GM13977 (cell line): ENCODE measurements around the gene DTX1.

ENCODE experiments used
- DNase-seq: peaks from one replicate; pipeline ENCODE4 v3.0.0; 2012; ENCODE audit warnings: low spot score
- in situ Hi-C: fragments of 300-500 bp; cut with MboI; formaldehyde crosslinking; loops from one replicate; pipeline ENCODE4 v1.12.0; 2022; ENCODE audit warnings: low sequenced_read_pairs, low pct_unique_long_range_greater_than_20kb, mixed read lengths, inconsistent platforms; ENCODE audit not compliant: unreplicated experiment
- TF ChIP-seq, protein P1 (sequence below): IDR thresholded peaks from 2 replicates; pipeline ENCODE4 v1.5.1; 2012; ENCODE audit warnings: mild to moderate bottlenecking, control low read depth; ENCODE audit not compliant: insufficient read depth; ENCODE audit errors: extremely low read depth, missing control alignments

DTX1 gene

DNA sequence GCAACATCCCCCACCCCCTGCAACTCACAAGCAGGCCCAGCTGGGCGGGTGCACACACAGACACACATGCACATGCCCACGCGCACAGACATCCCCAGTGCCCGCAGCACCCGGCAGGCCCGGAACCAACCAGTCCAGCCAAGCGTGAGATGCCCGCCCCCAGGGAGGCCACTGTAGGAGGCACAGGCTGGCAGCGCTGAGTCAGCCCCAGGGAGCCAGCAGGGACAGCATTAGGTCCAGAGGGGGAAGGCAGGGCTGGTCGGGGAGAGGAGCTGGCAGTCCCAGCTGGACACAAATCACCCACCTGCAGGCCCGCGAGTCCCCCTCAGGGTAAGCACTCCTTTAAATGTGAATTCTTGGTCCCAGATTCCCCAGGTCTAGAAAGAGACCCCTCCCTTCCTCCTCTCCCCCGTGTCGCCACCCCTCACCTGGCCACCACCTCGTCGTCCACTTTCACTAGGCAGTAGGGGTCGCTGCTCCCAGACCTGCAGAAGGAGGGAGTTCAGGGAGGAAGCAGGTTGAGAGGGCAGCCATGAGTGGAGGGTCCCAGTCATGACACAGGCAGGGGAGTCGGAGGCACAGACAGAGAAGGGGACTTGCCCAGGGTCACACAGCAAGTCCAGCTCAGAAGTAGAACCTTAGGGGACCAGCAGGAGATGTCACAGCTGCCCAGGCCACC, 74.1 kb downstream of the DTX1 start:
- in situ Hi-C loops = no loop called here
- DNase-seq = no peak

DNA sequence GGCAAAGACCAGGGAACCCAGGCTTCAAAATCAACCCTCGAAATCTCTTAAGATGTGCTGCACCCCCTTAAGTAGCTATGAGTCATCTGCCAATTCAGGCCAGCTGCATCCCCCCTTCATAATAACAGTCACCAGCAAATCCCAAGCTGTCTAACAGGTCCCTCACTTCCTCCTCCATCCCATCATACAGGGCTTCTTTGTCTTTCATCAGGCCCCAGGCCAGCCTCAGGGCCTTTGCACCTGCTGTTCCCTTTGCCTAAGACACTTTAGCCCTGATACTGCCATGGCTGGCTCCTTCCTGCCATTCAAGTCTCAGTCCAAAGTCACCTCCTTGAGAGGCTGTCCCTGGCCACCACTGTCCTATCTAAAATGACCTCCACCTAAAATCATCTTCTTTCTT, 75.0 kb downstream of the DTX1 start:
- TF ChIP-seq, protein P1, sequence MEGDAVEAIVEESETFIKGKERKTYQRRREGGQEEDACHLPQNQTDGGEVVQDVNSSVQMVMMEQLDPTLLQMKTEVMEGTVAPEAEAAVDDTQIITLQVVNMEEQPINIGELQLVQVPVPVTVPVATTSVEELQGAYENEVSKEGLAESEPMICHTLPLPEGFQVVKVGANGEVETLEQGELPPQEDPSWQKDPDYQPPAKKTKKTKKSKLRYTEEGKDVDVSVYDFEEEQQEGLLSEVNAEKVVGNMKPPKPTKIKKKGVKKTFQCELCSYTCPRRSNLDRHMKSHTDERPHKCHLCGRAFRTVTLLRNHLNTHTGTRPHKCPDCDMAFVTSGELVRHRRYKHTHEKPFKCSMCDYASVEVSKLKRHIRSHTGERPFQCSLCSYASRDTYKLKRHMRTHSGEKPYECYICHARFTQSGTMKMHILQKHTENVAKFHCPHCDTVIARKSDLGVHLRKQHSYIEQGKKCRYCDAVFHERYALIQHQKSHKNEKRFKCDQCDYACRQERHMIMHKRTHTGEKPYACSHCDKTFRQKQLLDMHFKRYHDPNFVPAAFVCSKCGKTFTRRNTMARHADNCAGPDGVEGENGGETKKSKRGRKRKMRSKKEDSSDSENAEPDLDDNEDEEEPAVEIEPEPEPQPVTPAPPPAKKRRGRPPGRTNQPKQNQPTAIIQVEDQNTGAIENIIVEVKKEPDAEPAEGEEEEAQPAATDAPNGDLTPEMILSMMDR = no peak
- DNase-seq = no peak
- in situ Hi-C loops = no loop called here

More for the DNA sequence above, 74.1 kb downstream of the DTX1 start:
- TF ChIP-seq, protein P1 = peak; percentile 60

DNA sequence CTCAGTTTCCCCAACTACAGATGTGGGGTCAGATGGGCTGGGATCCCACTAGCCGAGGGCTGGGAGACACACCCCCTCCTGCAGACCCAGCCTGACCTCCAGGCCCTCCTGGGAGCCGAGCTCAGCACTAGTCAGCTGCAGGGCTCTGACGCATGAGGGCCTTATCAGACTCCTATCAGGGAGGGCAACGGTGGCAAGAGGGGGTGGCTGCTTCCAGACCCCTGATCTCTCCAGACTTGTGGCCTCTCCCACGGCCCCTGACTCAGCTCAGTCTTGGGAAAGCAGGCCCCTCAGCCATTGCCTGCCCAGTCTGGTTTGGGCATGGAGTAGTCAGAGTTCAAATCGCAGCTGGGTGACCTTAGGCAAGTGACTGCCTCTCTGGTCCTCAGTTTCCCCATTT, 76.5 kb downstream of the DTX1 start:
- DNase-seq = no peak
- in situ Hi-C loops = no loop called here
- TF ChIP-seq, protein P1 = no peak

DNA sequence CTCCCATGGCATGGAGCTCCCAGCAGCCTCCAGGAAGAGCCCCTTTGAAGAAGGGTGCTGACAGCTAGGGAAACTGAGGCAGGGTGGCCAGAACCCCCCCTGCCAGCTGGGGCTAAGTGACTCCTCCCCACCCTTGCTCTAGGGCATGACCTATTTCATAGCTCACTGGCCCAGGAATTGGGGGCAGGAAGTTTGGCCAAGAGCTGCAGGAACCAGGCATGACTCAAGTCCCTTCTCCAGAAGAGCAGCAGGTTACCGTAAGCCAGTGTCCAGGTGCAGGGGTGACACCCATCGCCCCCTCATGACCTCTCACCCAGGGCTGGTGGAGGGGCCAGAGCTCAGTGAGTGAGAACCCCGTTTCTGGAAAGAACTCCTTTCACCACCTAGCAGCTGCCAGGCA, 77.1 kb downstream of the DTX1 start:
- in situ Hi-C loops = no loop called here
- TF ChIP-seq, protein P1 = no peak
- no peak for DNase-seq

DNA sequence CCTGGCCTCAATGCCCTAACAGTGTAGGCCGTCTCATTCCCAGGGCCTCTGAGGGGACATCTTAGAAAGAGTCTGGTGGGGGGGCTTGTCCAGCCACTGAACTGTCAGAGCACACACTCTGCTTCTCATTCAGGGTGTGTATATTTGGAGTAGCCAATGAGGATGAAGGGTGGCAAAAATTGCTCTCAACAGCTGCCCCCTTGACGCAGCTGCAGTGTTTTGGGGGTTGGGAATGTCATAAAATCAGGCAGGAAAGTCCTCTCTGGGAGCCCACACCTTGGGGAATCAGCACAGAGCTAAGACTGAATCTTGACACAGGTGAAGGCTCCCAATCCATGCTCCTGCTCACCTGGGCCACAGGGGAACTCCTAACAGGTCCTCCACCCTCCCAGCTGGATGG, 77.5 kb downstream of the DTX1 start:
- DNase-seq = no peak
- TF ChIP-seq, protein P1 = no peak
- in situ Hi-C loops = no loop called here

DNA sequence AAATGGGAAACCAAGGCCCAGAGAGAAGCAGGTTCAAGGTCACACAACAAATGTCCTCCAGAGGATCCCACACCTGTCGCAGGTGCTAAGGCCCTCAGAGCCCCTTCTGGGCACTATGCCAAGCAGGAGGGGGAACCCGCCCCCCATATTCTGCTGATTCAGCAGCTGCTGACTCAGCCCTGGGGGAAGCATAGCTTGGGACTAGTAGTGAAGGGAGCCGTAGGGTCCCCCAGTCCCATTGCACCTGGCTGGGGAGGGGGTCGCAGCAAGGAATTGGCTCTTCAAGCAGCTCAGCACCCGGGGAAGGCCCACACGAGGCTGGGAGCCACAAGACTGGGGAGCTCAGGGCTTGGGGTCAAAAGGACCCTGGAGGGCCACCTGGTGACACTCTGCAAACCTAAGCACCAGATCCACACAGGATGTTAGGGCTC, 78.0 kb downstream of the DTX1 start:
- in situ Hi-C loops = no loop called here
- TF ChIP-seq, protein P1 = no peak
- DNase-seq = no peak
